HCT116 (cell line): Measurements from ENCODE around the gene TAS1R1. TPM values are rescaled to one million over a fixed set of nuclear protein-coding genes. Genes with fewer than 3 reads are reported as not detected.
A peak's percentile ranks its signal among the peaks of the same experiment; 100 is the strongest.

Experiments used
- ATAC-seq: fragments of 200-7000 bp; cut with Tn5 transposase; 2 replicates; pipeline ENCODE4 v1.9.1; 2020; ENCODE audit warnings: mild to moderate bottlenecking, moderate library complexity
- BruUV-seq: library from RNA; stranded (reverse); fragments of 400-500 nt; replicated peaks from 2 replicates; lab custom pipeline; 2021; lab: Mats Ljungman, UMichigan
- CTCF ChIA-PET: fragments of 300-600 bp; sonication (Branson Sonifier 250); formaldehyde crosslinking; loops from one replicate; lab custom pipeline; 2021; ENCODE audit warnings: antibody characterized with exemption; lab: Charles Lee
- POLR2A ChIA-PET: fragments of 300-600, 350-600 bp; sonication (Branson Sonifier 250); formaldehyde crosslinking; loops from one replicate; lab custom pipeline; 2021; ENCODE audit warnings: antibody characterized with exemption; lab: Charles Lee
- RAD21 ChIA-PET, 2 experiments: fragments of 300-600 bp; sonication (Branson Sonifier 250); formaldehyde crosslinking; loops; one replicate each; lab custom pipeline; 2023; ENCODE audit warnings: low total read pairs in 2 of 2; ENCODE audit not compliant: uncharacterized antibody in 2 of 2, unreplicated experiment in 2 of 2, low non-redundant PET in 1 of 2; lab: Charles Lee
- DNase-seq: peaks from one replicate; pipeline ENCODE4 v3.0.0-alpha.2; 2010; ENCODE audit warnings: low read depth, low spot score
- H2AFZ ChIP-seq: fragments of 200-600 bp; shearing (Covaris generic), sonication (generic); 2 replicates; pipeline ENCODE4 v1.6.1; 2017; ENCODE audit warnings: low read depth, mixed run types, mixed read lengths, antibody characterized with exemption, low read length; ENCODE audit not compliant: poor library complexity, severe bottlenecking
- H3K27ac ChIP-seq: 2 replicates; pipeline ENCODE4 v1.5.1; 2012; ENCODE audit warnings: low read depth, low read length
- H3K27me3 ChIP-seq: fragments of 200-600 bp; sonication (generic); 2 replicates; pipeline ENCODE4 v1.6.1; 2016; ENCODE audit warnings: mixed run types, low read length, mixed read lengths; ENCODE audit not compliant: insufficient read depth
- H3K36me3 ChIP-seq, 2 experiments: fragments of 200-500 bp in 1 of 2; fragments of 200-600 bp in 1 of 2; sonication (Bioruptor generic) in 1 of 2; sonication (generic) in 1 of 2; 2 replicates each; pipeline versions ENCODE4 v1.5.1 to v1.6.1; 2014 to 2016; ENCODE audit warnings: low read length in 2 of 2, inconsistent platforms in 1 of 2, mixed read lengths in 1 of 2, mixed run types in 1 of 2; ENCODE audit not compliant: insufficient read depth in 2 of 2, control insufficient read depth in 1 of 2
- H3K4me1 ChIP-seq, 2 experiments: fragments of 200-600 bp in 1 of 2; sonication (generic) in 1 of 2; 2 replicates each; pipeline versions ENCODE4 v1.5.1 to v1.6.1; 2012 to 2017; ENCODE audit warnings: low read length in 2 of 2, inconsistent platforms in 1 of 2, mild to moderate bottlenecking in 1 of 2, mixed read lengths in 1 of 2, mixed run types in 1 of 2, moderate library complexity in 1 of 2; ENCODE audit not compliant: insufficient read depth in 2 of 2, control insufficient read depth in 1 of 2
- H3K4me2 ChIP-seq: fragments of 200-600 bp; sonication (generic); 2 replicates; pipeline ENCODE4 v1.6.1; 2017; ENCODE audit warnings: mixed run types, low read length, mixed read lengths
- H3K4me3 ChIP-seq, 2 experiments: fragments of 200-600 bp in 1 of 2; sonication (generic) in 1 of 2; replicated peaks in 1 of 2; 2 replicates each; pipeline ENCODE4 v1.5.1; 2011 to 2016; ENCODE audit warnings: low read length in 2 of 2, control low read depth in 1 of 2, low read depth in 1 of 2, mild to moderate bottlenecking in 1 of 2, mixed read lengths in 1 of 2, mixed run types in 1 of 2
- H3K79me2 ChIP-seq: fragments of 200-600 bp; sonication (generic); 2 replicates; pipeline ENCODE4 v1.6.1; 2017; ENCODE audit warnings: mild to moderate bottlenecking, mixed run types, low read length, moderate library complexity, mixed read lengths; ENCODE audit not compliant: insufficient read depth
- H3K9ac ChIP-seq: fragments of 200-600 bp; sonication (generic); 2 replicates; pipeline ENCODE4 v1.6.1; 2016; ENCODE audit warnings: low read length, mixed read lengths
- H3K9me2 ChIP-seq: fragments of 200-600 bp; sonication (generic), shearing (Covaris generic); 2 replicates; pipeline ENCODE4 v1.6.1; 2017; ENCODE audit warnings: mixed run types, mild to moderate bottlenecking, moderate library complexity; ENCODE audit not compliant: insufficient read depth
- H3K9me3 ChIP-seq, 2 experiments: fragments of 200-500 bp in 1 of 2; fragments of 200-600 bp in 1 of 2; sonication (Bioruptor generic) in 1 of 2; sonication (generic) in 1 of 2; 2 replicates each; pipeline ENCODE4 v1.6.1; 2014 to 2017; ENCODE audit warnings: low read length in 2 of 2, mixed read lengths in 2 of 2, inconsistent platforms in 1 of 2, low read depth in 1 of 2, mild to moderate bottlenecking in 1 of 2, mixed run types in 1 of 2, moderate library complexity in 1 of 2; ENCODE audit not compliant: control insufficient read depth in 1 of 2, insufficient read depth in 1 of 2
- H4K20me1 ChIP-seq: fragments of 200-600 bp; sonication (generic), shearing (Covaris generic); 2 replicates; pipeline ENCODE4 v1.6.1; 2017; ENCODE audit warnings: mixed run types, mild to moderate bottlenecking, moderate library complexity; ENCODE audit not compliant: insufficient read depth
- CTCF ChIP-seq, 3 experiments: fragments of 200-600 bp in 1 of 3; sonication (generic) in 1 of 3; IDR thresholded peaks in 2 of 3; conservative IDR thresholded peaks in 1 of 3; 2 replicates each; pipeline ENCODE4 v1.5.1; 2012 to 2017; ENCODE audit warnings: low read depth in 2 of 3, low read length in 2 of 3, antibody characterized with exemption in 1 of 3, borderline replicate concordance in 1 of 3, control low read depth in 1 of 3, mild to moderate bottlenecking in 1 of 3, mixed read lengths in 1 of 3, mixed run types in 1 of 3, moderate library complexity in 1 of 3; ENCODE audit not compliant: insufficient read depth in 1 of 3
- ELF1 ChIP-seq: IDR thresholded peaks from 2 replicates; pipeline ENCODE4 v1.6.1; 2012; ENCODE audit warnings: low read depth, borderline replicate concordance
- EZH2 ChIP-seq: fragments of 200-600 bp; sonication (generic); IDR thresholded peaks from 2 replicates; pipeline ENCODE4 v1.6.1; 2017; ENCODE audit warnings: antibody characterized with exemption, mixed run types
- POLR2A ChIP-seq: IDR thresholded peaks from 2 replicates; pipeline ENCODE4 v1.7.0; 2011; ENCODE audit warnings: borderline replicate concordance; ENCODE audit not compliant: insufficient read depth, insufficient read length; ENCODE audit errors: extremely low read depth
- YY1 ChIP-seq: IDR thresholded peaks from 2 replicates; pipeline ENCODE4 v1.6.1; 2011; ENCODE audit warnings: low read length, low read depth, moderate library complexity, mild to moderate bottlenecking; ENCODE audit not compliant: insufficient replicate concordance; ENCODE audit errors: extremely low read depth
- ZFX ChIP-seq: fragments of 450-650 bp; IDR thresholded peaks from 2 replicates; pipeline ENCODE4 v1.6.1; 2017
- intact Hi-C: fragments of 100-400 bp; cut with micrococcal nuclease; formaldehyde crosslinking; loops from 2 replicates; pipeline ENCODE4 v1.10.0; 2022
- total RNA-seq: library from RNA; stranded (reverse); gene quantifications from one replicate; pipeline ENCODE4 v1.2.1, GENCODE V29; 2021; ENCODE audit not compliant: unreplicated experiment

TAS1R1 gene
- total RNA-seq, 1 experiment from 2014 or later, result not detected

DNA sequence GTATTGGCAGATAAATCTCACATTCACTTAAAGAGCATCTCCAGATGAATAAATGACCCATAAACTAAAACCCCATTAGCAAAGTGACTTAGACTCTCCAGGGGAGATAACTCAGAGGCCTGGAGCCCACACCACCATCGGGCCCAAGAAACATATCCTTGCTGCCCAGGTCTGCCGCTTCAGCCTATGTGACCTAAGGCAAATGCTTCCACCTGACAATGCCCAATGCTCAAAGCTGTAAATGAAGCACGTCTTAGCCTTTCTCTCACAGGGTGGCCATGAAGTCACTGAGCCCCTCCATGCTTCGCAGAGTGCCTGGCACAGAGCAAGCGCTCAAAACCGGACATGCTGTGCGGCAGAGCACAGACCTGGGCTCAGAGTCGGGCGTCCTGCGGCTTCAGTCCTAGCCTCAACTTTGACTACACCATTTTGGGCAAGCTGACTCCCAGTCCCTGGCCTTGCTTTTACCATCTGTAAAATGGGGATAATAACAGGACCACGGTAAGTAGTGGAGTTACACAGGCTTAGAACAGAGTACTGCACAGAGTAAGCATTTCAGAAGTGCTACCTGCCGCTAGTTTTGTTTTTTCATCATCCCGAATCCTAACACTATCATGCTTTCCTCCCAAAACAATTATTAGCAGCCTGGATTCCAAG lies 24.5 kb upstream of the TAS1R1 start (continued):
- TF ChIP-seq YY1 (no peak), ZFX (no peak), CTCF (IDR thresholded peaks at IDR 0.05 in 2 of 3, conservative IDR thresholded peaks at IDR 0.05 in 1 of 3; ENCODE audit: borderline replicate concordance in 1 of 3, insufficient read depth in 1 of 3, low read depth in 2 of 3, low read length in 2 of 3) (no peak)
- TF ChIP-seq, all 23 proteins: peak for 0

- H2AFZ ChIP-seq, result no peak overlapping the region
- intact Hi-C loops, result no loop called here
- TF ChIP-seq POLR2A (no peak), ELF1 (no peak), EZH2 (no peak)
- no peak overlapping the region for H3K27ac ChIP-seq
- no peak overlapping the region for H3K4me2 ChIP-seq
- no peaks in the 10 kb centered on the region for H3K9me3 ChIP-seq
- no peaks in the 10 kb centered on the region for H3K4me1 ChIP-seq
- DNase-seq (no peak), ATAC-seq (no peak)
- ChIA-PET POLR2A (no interaction called here), CTCF (no interaction called here), RAD21 (no interaction called here)
- H3K9me2 ChIP-seq, result no peaks in the 10 kb centered on the region
- no peaks in the 10 kb centered on the region for H4K20me1 ChIP-seq
- H3K4me3 ChIP-seq, result no peak overlapping the region
- TSS peak; percentile 10 for BruUV-seq
- H3K79me2 ChIP-seq, result peaks cover 24% of the 10 kb centered on the region
- H3K27me3 ChIP-seq, result no peaks in the 10 kb centered on the region
- peaks cover 31 to 55% of the 10 kb centered on the region in 2 experiments for H3K36me3 ChIP-seq
- H3K9ac ChIP-seq, result no peak overlapping the region
Measured at GRCh38 chr1:6531996-6532395, 23.1 kb upstream of the TAS1R1 start.
